ENCODE results near the gene CCDC14.

GRCh38 chr3:123872621-123873020 is 88.4 kb downstream of the CCDC14 start:
- no peak for TF ChIP-seq POLR2A (IDR thresholded peaks at IDR 0.05)
- no peak for TF ChIP-seq CTCF (IDR thresholded peaks at IDR 0.05)
